HCT116 (cell line): Measurements from ENCODE around the gene WHAMM. TPM values are rescaled to one million over a fixed set of nuclear protein-coding genes. Genes with fewer than 3 reads are reported as not detected.

Experiments
- ATAC-seq: fragments of 200-7000 bp; cut with Tn5 transposase; 2 replicates; pipeline ENCODE4 v1.9.1; 2020; ENCODE audit warnings: mild to moderate bottlenecking, moderate library complexity
- BruUV-seq: library from RNA; stranded (reverse); fragments of 400-500 nt; replicated peaks from 2 replicates; lab custom pipeline; 2021; lab: Mats Ljungman, UMichigan
- CTCF ChIA-PET: fragments of 300-600 bp; sonication (Branson Sonifier 250); formaldehyde crosslinking; loops from one replicate; lab custom pipeline; 2021; ENCODE audit warnings: antibody characterized with exemption; lab: Charles Lee
- POLR2A ChIA-PET: fragments of 300-600, 350-600 bp; sonication (Branson Sonifier 250); formaldehyde crosslinking; loops from one replicate; lab custom pipeline; 2021; ENCODE audit warnings: antibody characterized with exemption; lab: Charles Lee
- RAD21 ChIA-PET, 2 experiments: fragments of 300-600 bp; sonication (Branson Sonifier 250); formaldehyde crosslinking; loops; one replicate each; lab custom pipeline; 2023; ENCODE audit warnings: low total read pairs in 2 of 2; ENCODE audit not compliant: uncharacterized antibody in 2 of 2, unreplicated experiment in 2 of 2, low non-redundant PET in 1 of 2; lab: Charles Lee
- DNase-seq: peaks from one replicate; pipeline ENCODE4 v3.0.0-alpha.2; 2010; ENCODE audit warnings: low read depth, low spot score
- H2AFZ ChIP-seq: fragments of 200-600 bp; shearing (Covaris generic), sonication (generic); 2 replicates; pipeline ENCODE4 v1.6.1; 2017; ENCODE audit warnings: low read depth, mixed run types, mixed read lengths, antibody characterized with exemption, low read length; ENCODE audit not compliant: poor library complexity, severe bottlenecking
- H3K27ac ChIP-seq: 2 replicates; pipeline ENCODE4 v1.5.1; 2012; ENCODE audit warnings: low read depth, low read length
- H3K27me3 ChIP-seq: fragments of 200-600 bp; sonication (generic); 2 replicates; pipeline ENCODE4 v1.6.1; 2016; ENCODE audit warnings: mixed run types, low read length, mixed read lengths; ENCODE audit not compliant: insufficient read depth
- H3K36me3 ChIP-seq, 2 experiments: fragments of 200-500 bp in 1 of 2; fragments of 200-600 bp in 1 of 2; sonication (Bioruptor generic) in 1 of 2; sonication (generic) in 1 of 2; 2 replicates each; pipeline versions ENCODE4 v1.5.1 to v1.6.1; 2014 to 2016; ENCODE audit warnings: low read length in 2 of 2, inconsistent platforms in 1 of 2, mixed read lengths in 1 of 2, mixed run types in 1 of 2; ENCODE audit not compliant: insufficient read depth in 2 of 2, control insufficient read depth in 1 of 2
- H3K4me1 ChIP-seq, 2 experiments: fragments of 200-600 bp in 1 of 2; sonication (generic) in 1 of 2; 2 replicates each; pipeline versions ENCODE4 v1.5.1 to v1.6.1; 2012 to 2017; ENCODE audit warnings: low read length in 2 of 2, inconsistent platforms in 1 of 2, mild to moderate bottlenecking in 1 of 2, mixed read lengths in 1 of 2, mixed run types in 1 of 2, moderate library complexity in 1 of 2; ENCODE audit not compliant: insufficient read depth in 2 of 2, control insufficient read depth in 1 of 2
- H3K4me2 ChIP-seq: fragments of 200-600 bp; sonication (generic); 2 replicates; pipeline ENCODE4 v1.6.1; 2017; ENCODE audit warnings: mixed run types, low read length, mixed read lengths
- H3K4me3 ChIP-seq, 2 experiments: fragments of 200-600 bp in 1 of 2; sonication (generic) in 1 of 2; replicated peaks in 1 of 2; 2 replicates each; pipeline ENCODE4 v1.5.1; 2011 to 2016; ENCODE audit warnings: low read length in 2 of 2, control low read depth in 1 of 2, low read depth in 1 of 2, mild to moderate bottlenecking in 1 of 2, mixed read lengths in 1 of 2, mixed run types in 1 of 2
- H3K79me2 ChIP-seq: fragments of 200-600 bp; sonication (generic); 2 replicates; pipeline ENCODE4 v1.6.1; 2017; ENCODE audit warnings: mild to moderate bottlenecking, mixed run types, low read length, moderate library complexity, mixed read lengths; ENCODE audit not compliant: insufficient read depth
- H3K9ac ChIP-seq: fragments of 200-600 bp; sonication (generic); 2 replicates; pipeline ENCODE4 v1.6.1; 2016; ENCODE audit warnings: low read length, mixed read lengths
- H3K9me2 ChIP-seq: fragments of 200-600 bp; sonication (generic), shearing (Covaris generic); 2 replicates; pipeline ENCODE4 v1.6.1; 2017; ENCODE audit warnings: mixed run types, mild to moderate bottlenecking, moderate library complexity; ENCODE audit not compliant: insufficient read depth
- H3K9me3 ChIP-seq, 2 experiments: fragments of 200-500 bp in 1 of 2; fragments of 200-600 bp in 1 of 2; sonication (Bioruptor generic) in 1 of 2; sonication (generic) in 1 of 2; 2 replicates each; pipeline ENCODE4 v1.6.1; 2014 to 2017; ENCODE audit warnings: low read length in 2 of 2, mixed read lengths in 2 of 2, inconsistent platforms in 1 of 2, low read depth in 1 of 2, mild to moderate bottlenecking in 1 of 2, mixed run types in 1 of 2, moderate library complexity in 1 of 2; ENCODE audit not compliant: control insufficient read depth in 1 of 2, insufficient read depth in 1 of 2
- H4K20me1 ChIP-seq: fragments of 200-600 bp; sonication (generic), shearing (Covaris generic); 2 replicates; pipeline ENCODE4 v1.6.1; 2017; ENCODE audit warnings: mixed run types, mild to moderate bottlenecking, moderate library complexity; ENCODE audit not compliant: insufficient read depth
- MAX ChIP-seq: IDR thresholded peaks from 2 replicates; pipeline ENCODE4 v1.6.1; 2012
- ZNF274 ChIP-seq: fragments of 200-500 bp; sonication (Bioruptor generic); IDR thresholded peaks from 2 replicates; pipeline ENCODE4 v1.6.1; 2014; ENCODE audit warnings: mild to moderate bottlenecking, low read depth, low read length, inconsistent platforms
- intact Hi-C: fragments of 100-400 bp; cut with micrococcal nuclease; formaldehyde crosslinking; loops from 2 replicates; pipeline ENCODE4 v1.10.0; 2022
- total RNA-seq: library from RNA; stranded (reverse); gene quantifications from one replicate; pipeline ENCODE4 v1.2.1, GENCODE V29; 2021; ENCODE audit not compliant: unreplicated experiment
- TF ChIP-seq, protein P1 (sequence below): IDR thresholded peaks from 2 replicates; pipeline ENCODE4 v1.6.1; 2012; ENCODE audit warnings: low read depth

Gene WHAMM
- total RNA-seq, 1 experiment from 2014 or later = 7.1 TPM

GRCh38 chr15:82851981-82852511 is 42.6 kb downstream of the WHAMM start (continued):
- TF ChIP-seq, protein P1, sequence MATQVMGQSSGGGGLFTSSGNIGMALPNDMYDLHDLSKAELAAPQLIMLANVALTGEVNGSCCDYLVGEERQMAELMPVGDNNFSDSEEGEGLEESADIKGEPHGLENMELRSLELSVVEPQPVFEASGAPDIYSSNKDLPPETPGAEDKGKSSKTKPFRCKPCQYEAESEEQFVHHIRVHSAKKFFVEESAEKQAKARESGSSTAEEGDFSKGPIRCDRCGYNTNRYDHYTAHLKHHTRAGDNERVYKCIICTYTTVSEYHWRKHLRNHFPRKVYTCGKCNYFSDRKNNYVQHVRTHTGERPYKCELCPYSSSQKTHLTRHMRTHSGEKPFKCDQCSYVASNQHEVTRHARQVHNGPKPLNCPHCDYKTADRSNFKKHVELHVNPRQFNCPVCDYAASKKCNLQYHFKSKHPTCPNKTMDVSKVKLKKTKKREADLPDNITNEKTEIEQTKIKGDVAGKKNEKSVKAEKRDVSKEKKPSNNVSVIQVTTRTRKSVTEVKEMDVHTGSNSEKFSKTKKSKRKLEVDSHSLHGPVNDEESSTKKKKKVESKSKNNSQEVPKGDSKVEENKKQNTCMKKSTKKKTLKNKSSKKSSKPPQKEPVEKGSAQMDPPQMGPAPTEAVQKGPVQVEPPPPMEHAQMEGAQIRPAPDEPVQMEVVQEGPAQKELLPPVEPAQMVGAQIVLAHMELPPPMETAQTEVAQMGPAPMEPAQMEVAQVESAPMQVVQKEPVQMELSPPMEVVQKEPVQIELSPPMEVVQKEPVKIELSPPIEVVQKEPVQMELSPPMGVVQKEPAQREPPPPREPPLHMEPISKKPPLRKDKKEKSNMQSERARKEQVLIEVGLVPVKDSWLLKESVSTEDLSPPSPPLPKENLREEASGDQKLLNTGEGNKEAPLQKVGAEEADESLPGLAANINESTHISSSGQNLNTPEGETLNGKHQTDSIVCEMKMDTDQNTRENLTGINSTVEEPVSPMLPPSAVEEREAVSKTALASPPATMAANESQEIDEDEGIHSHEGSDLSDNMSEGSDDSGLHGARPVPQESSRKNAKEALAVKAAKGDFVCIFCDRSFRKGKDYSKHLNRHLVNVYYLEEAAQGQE = no peak
- no peak for TF ChIP-seq ZNF274

- intact Hi-C loops = no loop called here
- no peaks in the 10 kb centered on the region for H4K20me1 ChIP-seq
- H3K9me3 ChIP-seq = no peaks in the 10 kb centered on the region
- DNase-seq (no peak), ATAC-seq (no peak)
- no peaks in the 10 kb centered on the region for H3K36me3 ChIP-seq
- no peaks in the 10 kb centered on the region for H3K27me3 ChIP-seq
- H3K4me1 ChIP-seq = peaks cover 3 to 19% of the 10 kb centered on the region in 2 experiments; a peak in 3 of 4 replicates
- no peak overlapping the region for H3K9ac ChIP-seq
- no peaks in the 10 kb centered on the region for H3K79me2 ChIP-seq
- ChIA-PET RAD21 (interaction anchor here in 1 of 2 experiments (0.6 kb wide), 1 partner anchor 213 kb away, joined by 4 read pairs; no protein-coding TSS in a partner anchor), POLR2A (no interaction called here), CTCF (no interaction called here)
- no peak overlapping the region for H3K4me2 ChIP-seq
- no peak for TF ChIP-seq MAX
- no peaks in the 10 kb centered on the region for H3K9me2 ChIP-seq
- no peak overlapping the region for H3K4me3 ChIP-seq
- BruUV-seq = no TSS peak
- no peak overlapping the region for H2AFZ ChIP-seq
- H3K27ac ChIP-seq = no peak overlapping the region
Observed at GRCh38 chr15:82852941-82853561, 43.6 kb downstream of the WHAMM start.
